GM04504 (cell line): ENCODE data around the gene AMBRA1.

Experiments used
- DNase-seq: peaks from one replicate; pipeline ENCODE4 v3.0.0-alpha.2; 2012; ENCODE audit warnings: low read depth

The AMBRA1 gene

DNA sequence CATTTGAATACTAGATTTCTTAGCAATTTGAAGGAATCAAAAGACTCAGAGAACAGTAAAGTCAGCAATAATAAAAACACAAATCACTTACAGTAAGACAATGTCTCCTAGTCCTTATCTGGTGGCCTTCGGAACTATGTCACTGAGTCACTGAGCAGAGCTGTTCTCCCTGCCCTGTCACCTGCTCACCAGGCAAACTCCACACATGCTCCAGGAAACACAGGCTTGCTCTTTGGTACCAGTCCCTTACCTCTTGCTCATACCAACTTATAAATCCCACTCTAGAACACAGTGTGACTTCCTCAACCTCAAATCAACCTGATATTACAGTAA lies 121.2 kb downstream of the AMBRA1 start:
- DNase-seq: no peak

DNA sequence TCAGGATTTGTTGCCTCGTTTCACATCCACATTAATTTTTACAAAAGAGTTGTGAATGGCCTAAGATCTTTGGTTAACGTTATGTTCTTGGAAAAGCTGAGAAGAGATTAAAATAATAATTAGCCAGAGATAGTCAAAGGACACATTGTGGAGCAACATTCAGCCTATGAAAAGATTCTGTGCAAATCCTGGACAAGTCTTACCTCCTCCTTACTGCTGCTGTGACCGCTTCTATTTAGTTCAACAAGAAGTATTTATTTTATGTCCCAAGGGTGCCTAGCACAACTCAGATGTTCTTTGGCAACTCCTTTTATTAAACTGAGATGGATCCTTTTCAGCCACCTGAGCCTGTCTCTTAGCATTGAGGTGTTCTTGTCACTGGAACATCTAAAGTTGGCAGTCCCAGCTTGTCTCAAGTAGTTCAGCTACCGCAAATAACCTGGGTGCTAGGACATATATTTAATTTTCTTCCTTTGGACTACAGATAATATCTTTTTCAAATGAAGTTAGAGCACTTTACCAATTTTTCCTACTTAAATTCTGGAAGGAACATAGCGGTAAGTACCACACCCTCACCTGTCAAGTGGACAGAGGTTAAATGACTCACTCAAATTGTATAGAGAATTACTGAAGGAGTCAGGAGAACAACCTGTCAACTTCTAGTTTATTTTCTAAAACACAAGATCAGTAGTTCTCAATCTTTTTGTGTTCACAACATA lies 121.7 kb downstream of the AMBRA1 start:
- no peak for DNase-seq

DNA sequence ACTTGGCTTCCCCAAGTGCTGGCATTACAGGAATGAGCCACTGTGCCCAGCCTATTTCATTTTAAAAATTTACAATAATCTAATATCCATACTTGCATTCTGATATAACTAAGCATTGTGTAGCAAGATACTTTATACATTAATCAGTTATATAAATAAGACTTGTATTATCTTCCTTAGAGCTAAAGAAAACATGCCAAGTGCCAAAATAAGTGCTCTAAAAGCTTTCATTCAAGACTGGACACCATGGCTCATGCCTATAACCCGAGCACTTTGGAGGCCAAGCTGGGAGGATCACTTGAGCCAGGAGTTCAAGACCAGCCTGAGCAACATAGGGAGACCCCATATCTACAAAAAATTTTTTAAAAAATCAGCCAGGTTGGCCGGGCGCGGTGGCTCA lies 123.9 kb downstream of the AMBRA1 start:
- DNase-seq: no peak

DNA sequence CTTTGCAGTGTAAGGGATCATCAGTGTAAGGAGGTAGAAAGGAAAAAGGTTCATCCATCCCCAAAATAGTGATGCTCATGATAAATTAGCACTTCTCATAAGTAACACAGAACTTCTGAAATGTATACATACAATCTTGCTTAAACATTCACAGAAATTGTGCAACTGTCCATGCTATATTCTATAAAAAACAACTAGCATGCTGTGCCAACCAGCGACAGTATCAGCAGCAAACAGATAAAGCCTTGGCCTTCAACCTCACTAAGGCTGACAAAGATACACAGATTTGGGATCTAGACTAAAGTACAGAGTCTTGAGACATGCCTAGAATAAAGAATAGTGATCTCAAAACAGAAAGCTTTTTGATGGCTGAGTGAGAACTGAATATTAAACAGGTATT lies 128.1 kb downstream of the AMBRA1 start:
- DNase-seq: no peak

DNA sequence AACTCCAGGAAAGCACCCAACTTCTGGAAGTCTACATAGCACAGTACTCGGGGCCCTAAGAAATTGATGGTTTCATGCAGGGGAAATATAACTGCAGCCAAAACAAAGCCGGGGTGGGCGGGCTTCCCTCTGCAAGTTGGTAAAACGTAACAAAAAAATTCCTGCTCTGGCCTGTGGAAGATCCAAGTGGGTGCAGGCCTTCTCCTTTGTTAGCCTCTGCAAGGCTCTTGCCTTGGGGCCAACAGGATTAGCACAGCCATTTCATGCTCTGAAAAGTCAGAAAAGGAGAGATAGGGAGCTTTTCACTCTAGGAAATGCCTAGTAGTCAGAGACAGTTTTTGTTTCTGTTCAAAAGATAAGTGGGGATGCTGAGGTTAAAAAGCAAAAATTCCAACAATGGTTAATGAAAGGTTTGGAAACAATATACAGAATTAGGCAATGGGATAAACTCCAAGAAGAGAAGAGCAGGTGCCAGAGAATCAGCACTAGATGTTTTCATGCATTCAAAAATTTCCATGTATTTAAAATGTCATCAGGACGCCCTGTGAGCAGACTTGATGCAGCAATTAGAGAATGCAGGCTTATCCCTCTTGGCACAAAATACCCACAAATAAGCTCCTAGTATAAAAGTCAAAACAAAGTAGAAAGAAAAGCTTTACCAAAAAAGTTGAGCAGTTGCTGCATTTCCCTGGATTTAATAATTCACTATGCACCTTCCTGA lies 130.0 kb downstream of the AMBRA1 start:
- DNase-seq: no peak

DNA sequence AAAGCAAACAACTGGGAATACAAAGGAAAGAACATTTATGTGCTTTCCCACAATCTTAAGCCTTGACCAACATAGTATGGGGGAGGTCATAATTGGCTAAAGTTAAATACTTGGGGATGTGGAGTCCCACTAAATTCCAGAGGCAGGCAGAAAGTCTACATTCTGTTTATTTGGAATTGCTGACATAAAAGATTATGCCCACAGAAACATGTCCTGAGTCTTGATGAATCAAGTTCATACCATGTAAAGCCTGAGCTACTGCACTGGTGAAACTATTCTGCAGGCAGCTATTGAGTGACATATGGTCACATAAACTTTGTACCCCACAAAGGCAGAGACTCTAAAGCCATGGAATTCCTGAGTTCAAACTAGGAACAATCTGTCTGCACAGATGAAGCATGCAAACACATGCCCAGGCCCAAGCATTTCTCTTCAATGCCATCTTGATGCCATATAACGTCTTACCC lies 132.3 kb downstream of the AMBRA1 start:
- DNase-seq: no peak

DNA sequence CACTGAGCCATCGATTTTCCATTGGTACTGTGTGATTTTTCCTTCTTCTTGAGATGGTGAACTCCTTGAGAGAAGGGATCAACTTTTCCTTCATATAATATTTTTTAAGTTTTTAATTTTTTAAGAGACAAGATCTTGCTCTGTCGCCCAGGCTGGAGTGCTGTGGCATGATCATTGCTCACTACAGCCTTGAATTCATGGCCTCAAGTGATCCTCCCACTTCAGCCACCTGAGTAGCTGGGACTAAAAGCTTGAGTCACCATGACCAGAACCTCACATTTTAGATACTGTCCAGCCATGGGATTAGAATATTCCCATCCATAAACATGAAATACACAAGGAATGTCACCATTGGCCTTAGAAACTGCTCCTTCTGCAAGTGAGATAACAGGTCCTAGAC lies 135.3 kb downstream of the AMBRA1 start:
- no peak for DNase-seq

DNA sequence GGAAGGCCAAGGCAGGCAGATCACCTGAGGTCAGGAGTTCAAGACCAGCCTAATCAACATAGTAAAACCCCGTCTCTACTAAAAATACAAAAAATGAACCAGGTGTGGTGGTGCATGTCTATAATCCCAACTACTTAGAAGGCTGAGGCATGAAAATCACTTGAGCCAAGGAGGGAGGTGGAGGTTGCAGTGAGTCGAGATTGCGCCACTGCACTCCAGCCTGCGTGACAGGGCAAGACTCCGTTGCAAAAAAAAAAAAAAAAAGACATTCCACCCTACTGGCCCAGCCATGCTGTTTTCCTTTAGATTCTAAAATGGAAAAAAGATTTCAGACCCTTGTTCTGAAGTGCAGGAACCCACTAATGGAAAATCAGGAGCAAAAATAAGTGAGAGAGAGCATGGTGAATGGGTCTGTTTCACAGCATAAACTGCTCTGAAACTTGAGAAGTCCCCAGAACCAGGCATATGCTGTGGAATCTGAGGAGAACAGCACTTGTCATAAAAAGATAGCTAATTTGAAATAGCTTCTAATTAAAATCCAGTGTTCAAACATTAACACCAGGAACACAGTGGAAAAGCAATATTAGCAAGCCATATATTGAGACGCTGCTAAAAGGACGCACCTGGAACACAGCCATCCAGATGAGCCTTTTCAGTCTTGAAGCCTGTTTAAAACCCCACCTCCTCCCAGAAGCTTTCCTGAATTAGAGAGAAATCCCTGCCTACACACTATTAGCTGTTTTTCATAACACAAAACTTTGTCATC lies 136.0 kb downstream of the AMBRA1 start:
- DNase-seq: no peak

DNA sequence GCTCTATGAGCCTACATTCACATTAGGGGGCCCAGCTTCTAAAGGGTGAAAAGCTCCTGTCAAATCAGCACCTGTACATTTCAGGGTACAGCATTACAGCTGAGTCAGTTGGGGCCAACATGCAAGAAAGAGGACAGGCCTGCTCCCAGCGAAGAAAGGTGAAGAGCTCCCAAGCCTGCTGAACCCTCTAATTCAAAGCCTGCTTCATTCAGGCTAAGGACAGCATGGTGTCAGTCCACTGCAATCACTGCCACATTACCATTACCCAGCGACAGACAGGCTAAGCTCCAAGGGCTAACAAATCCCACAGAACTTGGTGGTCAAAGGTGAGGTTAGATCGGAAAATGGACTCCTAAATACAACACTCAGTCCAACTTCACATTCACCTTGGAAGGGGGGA lies 136.8 kb downstream of the AMBRA1 start:
- no peak for DNase-seq

DNA sequence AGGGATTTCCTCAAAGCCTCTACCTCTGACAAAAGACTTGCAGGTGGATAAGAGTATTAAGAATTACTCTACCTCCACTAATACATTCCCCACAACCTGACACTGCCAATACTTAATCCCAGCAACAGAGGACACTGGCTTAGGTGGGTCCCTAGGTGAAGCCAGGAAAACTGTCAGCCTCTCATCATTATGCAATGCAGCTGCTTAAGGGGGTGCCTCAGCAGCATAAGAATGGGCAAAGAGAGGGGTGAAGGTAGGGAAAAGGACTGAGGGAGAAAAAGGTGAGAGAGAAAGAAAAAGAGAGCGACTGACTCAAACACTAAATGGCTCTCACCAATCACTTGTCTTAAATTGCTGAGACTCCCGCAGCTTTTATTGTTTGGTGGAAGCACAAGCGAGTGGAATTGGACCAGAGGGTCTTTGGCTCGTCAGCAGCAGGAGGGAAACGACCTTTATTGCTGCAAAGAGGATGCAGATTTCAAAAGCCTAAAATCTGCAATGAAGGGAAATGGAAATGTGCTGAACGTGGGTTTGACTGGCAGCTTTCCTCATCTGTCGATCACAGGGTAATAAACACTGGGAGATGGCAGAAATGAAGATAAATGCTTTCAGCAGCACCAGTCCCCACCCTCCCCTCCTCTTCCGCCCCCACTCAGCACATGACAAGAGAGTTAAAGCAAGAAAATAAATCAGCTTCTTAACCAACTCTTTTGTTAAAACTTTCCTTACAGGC lies 137.4 kb downstream of the AMBRA1 start:
- no peak for DNase-seq

DNA sequence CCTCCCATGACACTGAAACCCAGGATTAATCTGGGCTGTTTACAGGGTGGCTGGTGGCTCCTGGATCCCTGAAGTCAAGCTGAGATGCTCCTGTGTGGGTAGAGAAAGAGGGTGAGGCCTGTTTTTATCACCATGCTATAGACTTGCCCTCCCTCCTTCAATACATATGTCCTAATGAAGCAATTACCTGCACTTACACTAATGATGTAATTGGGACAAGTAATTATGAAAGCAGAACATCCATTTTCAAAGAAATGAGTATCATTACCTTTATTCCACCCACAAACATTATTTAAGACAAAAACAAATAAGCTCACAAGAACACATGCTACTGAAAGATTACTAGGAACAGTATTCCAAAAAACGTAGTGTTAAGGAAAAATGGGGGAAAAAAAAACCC lies 138.0 kb downstream of the AMBRA1 start:
- DNase-seq: no peak

DNA sequence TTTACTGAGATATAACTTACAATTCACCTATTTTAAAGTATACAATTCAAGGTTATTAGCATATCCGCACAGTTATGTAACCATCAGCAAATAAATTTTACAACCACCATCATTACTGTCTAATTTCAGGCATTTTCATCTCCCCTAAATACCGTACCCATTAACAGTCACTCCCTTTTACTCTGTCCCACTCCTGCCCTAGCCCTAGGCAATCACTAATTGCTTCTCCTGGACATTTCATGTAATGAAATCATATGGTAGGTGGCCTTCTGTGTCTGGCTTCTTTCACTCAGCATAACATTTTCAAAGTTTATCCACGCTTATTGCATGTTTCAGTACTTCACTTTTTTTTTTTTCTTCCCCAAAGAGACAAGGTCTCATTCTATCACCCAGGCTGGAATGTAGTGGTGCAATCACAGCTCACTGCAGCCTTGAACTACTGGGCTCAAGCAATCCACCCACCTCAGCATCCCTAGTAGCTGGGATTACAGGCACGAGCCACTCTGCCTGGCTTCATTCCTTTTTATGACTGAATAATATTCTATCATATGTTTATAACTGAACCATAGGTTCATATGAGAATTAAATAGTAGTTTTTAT lies 140.8 kb downstream of the AMBRA1 start:
- no peak for DNase-seq

DNA sequence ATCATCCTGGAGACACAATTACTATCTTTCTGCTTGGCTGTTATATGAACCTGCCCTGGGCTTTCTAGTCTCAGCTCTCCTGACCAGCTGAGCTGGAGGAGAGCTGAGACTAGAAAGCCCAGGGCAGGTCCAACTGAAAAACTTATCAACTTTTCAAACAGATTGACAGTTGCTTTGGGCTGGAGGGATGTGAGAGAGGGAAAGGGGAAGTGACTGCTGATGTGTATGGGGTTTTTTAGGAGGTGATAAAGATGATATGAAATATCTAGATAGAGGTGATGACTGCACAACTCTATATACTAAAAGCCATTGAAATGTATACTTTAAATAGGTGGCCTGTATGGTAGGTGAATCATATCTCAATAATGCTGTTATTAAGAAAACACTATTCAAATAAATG lies 142.1 kb downstream of the AMBRA1 start:
- DNase-seq: no peak

DNA sequence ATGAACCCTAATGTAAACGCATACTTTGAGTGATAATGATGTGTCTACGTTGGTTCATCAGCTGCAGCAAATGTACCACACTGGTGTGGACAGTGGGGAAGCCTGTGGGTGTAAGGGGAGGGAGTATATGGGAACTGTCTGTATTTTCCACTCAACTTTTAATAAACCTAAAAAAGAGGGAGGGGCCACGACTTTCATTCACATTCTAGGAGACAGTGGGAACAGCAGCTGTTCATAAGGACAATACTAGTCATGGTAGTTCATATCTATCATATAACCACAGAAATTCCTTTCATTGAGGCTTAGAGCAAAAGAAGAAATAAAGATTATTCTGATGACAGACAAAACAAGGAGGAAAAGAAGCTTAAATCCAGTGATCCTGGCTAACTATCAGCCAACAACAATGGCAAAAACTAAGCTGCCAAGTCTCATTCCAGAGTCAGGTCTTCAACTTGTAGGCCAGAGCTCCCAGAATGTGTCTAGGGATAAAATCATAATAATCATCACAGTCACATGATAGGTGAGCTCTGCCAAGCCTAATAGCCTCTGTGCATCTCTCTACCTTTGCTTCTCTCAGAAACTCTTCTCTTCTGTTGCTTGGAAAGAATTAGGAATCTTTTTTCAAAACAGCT lies 142.9 kb downstream of the AMBRA1 start:
- DNase-seq: no peak

DNA sequence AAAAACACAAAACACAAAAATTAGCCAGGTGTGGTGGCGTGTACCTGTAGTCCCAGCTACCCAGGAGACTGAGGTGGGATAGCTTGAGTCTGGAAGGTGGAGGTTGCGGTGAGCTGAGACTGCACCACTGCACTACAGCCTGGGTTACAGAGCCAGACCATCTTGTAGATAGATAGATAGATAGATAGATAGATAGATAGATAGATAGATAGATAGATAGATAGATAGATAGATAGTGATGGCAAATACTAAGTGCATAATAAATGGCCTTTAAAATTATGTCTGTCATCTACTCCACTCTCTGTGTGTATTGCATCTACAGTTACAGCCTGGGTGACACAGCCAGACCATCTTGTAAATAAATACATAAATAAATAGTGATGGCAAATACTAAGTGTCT lies 146.3 kb downstream of the AMBRA1 start:
- no peak for DNase-seq

DNA sequence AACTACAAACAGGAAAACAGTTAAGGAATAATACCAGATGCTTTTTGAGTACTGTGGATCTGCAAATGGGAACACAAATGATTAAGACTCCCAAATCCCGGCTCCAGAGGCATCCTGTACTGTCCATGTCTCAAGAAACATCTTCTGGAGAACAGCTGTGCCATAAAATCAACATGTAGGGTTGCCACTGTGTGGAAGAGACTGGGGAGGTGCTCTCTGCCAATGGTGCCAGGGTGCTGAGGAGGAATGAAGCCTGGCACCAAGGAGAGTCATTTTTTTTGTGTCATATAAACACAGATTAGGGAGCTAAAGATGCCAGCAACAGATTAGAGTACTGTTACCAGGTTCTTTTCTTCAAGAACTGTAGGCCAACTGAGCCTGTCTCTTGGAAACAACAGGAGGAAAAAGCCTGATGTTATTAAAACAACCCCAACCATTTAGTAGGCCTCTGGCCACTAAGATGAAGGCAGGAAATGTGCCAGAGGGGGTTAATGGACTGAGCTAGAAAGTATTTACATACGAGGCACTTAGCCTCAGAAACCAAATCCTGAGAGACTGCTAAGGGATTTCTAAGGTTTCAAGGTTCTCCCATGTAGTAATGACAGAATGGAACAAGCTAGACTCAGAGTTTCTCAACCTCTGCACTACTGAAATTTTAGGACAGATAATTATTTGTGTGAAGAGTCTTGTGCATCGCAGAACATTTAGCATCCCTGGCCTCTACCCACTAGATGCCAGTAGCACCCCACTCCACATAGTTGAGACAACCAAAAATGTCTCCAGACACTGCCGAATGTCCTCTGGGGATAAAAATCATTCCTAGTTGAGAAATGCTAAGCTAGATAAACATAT lies 147.7 kb downstream of the AMBRA1 start:
- no peak for DNase-seq

DNA sequence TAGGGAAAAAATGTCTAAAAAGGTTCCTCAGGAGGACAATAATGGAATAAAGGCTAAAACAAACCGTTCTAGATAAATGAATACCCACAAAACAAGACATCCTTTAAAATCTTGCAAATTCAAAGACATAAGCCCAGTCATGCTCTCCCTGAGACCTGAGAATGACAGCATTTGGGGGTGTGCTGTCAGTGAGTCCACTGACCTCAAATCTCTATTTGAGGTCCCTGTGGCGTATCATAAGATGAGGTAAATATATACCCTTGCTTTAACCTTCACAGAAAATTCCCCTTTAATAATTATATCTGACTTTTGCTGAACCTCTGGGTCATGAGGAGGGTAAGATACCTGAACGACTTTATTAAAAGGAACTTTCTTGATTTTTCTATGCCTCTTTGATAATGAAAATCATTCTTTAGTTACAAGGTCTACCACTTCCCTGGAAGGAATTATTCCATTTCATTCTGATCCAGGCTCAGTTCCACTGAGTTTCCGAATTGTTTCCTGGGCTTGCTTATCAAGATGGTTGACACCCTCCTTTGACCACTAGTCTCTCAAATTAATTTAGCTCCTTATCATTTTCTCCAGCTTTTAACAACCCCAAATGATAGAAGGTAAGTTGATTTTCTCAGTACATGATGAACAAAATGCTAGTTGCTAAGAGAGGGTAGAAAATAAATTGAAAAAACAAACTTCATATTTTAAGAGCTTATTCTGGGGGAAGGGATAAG lies 148.5 kb downstream of the AMBRA1 start:
- no peak for DNase-seq

DNA sequence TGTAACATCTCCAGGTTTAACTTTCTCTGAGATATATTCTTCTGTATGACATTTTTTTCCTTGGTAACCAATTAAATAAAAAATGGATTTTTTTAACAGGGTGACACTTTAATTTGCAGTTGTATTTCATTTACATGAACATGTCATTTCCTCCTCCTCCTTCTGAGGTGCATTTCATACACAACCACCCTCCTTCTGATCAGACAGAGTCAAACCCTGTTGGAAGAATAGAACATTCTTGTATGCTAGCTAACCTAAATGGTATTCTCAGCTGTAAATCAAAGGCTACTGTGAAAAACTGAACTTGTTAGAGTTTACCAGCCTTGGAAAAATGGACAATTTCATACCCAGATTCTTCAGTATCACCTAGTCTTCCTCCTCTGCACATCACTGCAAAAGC lies 149.5 kb downstream of the AMBRA1 start:
- no peak for DNase-seq

DNA sequence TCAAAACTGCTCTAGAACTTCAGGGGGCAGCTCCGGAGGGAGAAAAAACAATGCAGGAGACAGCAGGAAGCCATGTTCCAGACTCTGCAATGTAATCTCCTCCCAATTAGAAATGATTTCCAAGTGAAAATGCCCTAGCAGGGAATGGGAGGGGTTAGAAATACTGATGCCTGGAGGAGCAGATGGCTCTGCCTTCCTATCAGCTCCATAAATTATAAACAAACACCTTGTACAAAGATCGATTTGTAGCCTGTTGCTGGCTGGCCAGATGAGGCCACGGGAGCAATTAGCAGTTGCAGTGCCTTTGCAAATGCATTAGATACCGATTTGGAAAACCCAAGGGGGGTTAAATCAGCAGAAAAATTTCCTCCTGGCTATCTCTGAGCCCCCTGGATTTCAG lies 155.6 kb downstream of the AMBRA1 start:
- DNase-seq: no peak

DNA sequence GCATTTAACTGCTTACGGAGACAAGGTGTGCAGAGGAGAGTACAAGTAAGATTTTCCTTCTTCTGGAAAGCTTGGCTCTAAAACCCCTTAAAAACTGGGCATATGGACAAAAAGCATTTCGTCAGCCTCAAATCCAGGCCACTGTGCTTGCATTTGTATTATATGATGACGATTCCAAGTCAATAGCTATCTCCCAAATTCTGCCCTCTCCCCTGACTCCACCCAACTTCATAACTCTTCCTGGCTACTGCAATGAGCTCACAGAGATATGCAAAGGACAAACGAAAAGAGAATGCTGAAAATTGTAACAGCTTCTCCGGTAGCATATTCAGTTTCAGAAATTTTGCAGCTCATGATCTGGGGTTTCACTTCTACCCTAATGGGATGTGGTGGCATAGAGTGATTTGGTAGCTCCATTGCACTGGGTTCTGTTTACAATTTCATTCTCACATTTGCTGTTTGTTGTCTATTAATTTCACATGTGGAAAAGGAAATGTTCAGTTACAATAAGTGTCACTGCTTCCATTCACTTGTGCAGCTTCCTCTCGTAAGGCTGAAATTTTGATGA lies 156.6 kb downstream of the AMBRA1 start:
- no peak for DNase-seq
